CD14-positive monocyte (primary cell): ENCODE measurements around the gene ECSIT. TPM values are rescaled to one million over a fixed set of nuclear protein-coding genes. Genes with fewer than 3 reads are reported as not detected.
A peak's percentile ranks its signal among the peaks of the same experiment; 100 is the strongest.

Experiments used
- DNase-seq, 3 donors: peaks; one replicate each; pipeline ENCODE4 v3.0.0-alpha.2; 2011 to 2022
- H2AFZ ChIP-seq: 2 replicates; pipeline ENCODE4 v1.6.0; 2012; ENCODE audit warnings: mild to moderate bottlenecking, low read depth, low read length, inconsistent platforms; ENCODE audit not compliant: insufficient read depth, poor library complexity, severe bottlenecking
- H3K27ac ChIP-seq, 2 donors: 1 replicate in 1 of 2; 2 replicates in 1 of 2; pipeline ENCODE4 v1.5.1; 2012 to 2013; ENCODE audit warnings: low read length in 2 of 2, control low read depth in 1 of 2, inconsistent platforms in 1 of 2, low read depth in 1 of 2, mild to moderate bottlenecking in 1 of 2
- H3K27me3 ChIP-seq, 2 donors: one replicate each; pipeline versions ENCODE4 v1.6.0 to v1.6.1; 2011 to 2013; ENCODE audit warnings: low read length in 2 of 2; ENCODE audit not compliant: control insufficient read depth in 2 of 2, insufficient read depth in 2 of 2
- H3K36me3 ChIP-seq, 2 donors: replicated peaks in 1 of 2; 1 replicate in 1 of 2; 2 replicates in 1 of 2; pipeline versions ENCODE4 v1.5.1 to v1.6.1; 2012 to 2013; ENCODE audit warnings: low read length in 2 of 2, control low read depth in 1 of 2, inconsistent platforms in 1 of 2, mild to moderate bottlenecking in 1 of 2; ENCODE audit not compliant: insufficient read depth in 2 of 2, control insufficient read depth in 1 of 2
- H3K4me1 ChIP-seq, 2 donors: 1 replicate in 1 of 2; 2 replicates in 1 of 2; pipeline versions ENCODE4 v1.5.1 to v1.6.1; 2012 to 2013; ENCODE audit warnings: low read length in 2 of 2, control low read depth in 1 of 2, inconsistent platforms in 1 of 2, mild to moderate bottlenecking in 1 of 2, moderate library complexity in 1 of 2; ENCODE audit not compliant: insufficient read depth in 2 of 2, control insufficient read depth in 1 of 2
- H3K4me2 ChIP-seq: replicated peaks from 2 replicates; pipeline ENCODE3; 2012; ENCODE audit warnings: low read length, moderate library complexity, mild to moderate bottlenecking; ENCODE audit not compliant: poor library complexity, severe bottlenecking; ENCODE audit errors: extremely low read depth
- H3K4me3 ChIP-seq, 3 experiments: fragments of 200-600 bp in 1 of 3; sonication (generic) in 1 of 3; replicated peaks in 1 of 3; 1 replicate in 2 of 3; 2 replicates in 1 of 3; pipeline ENCODE4 v1.5.1; 2011 to 2013; ENCODE audit warnings: low read length in 3 of 3, mild to moderate bottlenecking in 3 of 3, control low read depth in 2 of 3, low read depth in 2 of 3, inconsistent platforms in 1 of 3, moderate library complexity in 1 of 3
- H3K79me2 ChIP-seq: 2 replicates; pipeline ENCODE4 v1.6.0; 2012; ENCODE audit warnings: mild to moderate bottlenecking, control low read depth, inconsistent platforms, low read length, moderate library complexity; ENCODE audit not compliant: insufficient read depth
- H3K9ac ChIP-seq: 2 replicates; pipeline ENCODE4 v1.6.0; 2017; ENCODE audit warnings: low read length, mild to moderate bottlenecking; ENCODE audit not compliant: insufficient read depth, poor library complexity, severe bottlenecking
- H3K9me3 ChIP-seq, 2 donors: replicated peaks in 1 of 2; 1 replicate in 1 of 2; 2 replicates in 1 of 2; pipeline versions ENCODE4 v1.5.1 to v1.6.1; 2012 to 2013; ENCODE audit warnings: low read length in 2 of 2, control low read depth in 1 of 2; ENCODE audit not compliant: control insufficient read depth in 1 of 2, insufficient read depth in 1 of 2
- H4K20me1 ChIP-seq: 2 replicates; pipeline ENCODE4 v1.6.0; 2012; ENCODE audit warnings: mild to moderate bottlenecking, low read length, control low read depth, moderate library complexity; ENCODE audit not compliant: insufficient read depth
- H3K27ac Mint-ChIP-seq, 7 donors: one replicate each; pipeline ENCODE4 v1.8.0; 2020; ENCODE audit warnings: mild to moderate bottlenecking in 7 of 7, mixed read lengths in 7 of 7, moderate library complexity in 6 of 7, inconsistent platforms in 2 of 7
- H3K27me3 Mint-ChIP-seq, 3 donors: one replicate each; pipeline ENCODE4 v1.8.0; 2021 to 2022; ENCODE audit warnings: low read depth in 3 of 3, mild to moderate bottlenecking in 3 of 3, mixed read lengths in 3 of 3, moderate library complexity in 3 of 3, inconsistent platforms in 1 of 3
- H3K36me3 Mint-ChIP-seq, 2 donors: one replicate each; pipeline ENCODE4 v1.8.0; 2020; ENCODE audit warnings: mixed read lengths in 2 of 2, inconsistent platforms in 1 of 2, mild to moderate bottlenecking in 1 of 2
- H3K4me1 Mint-ChIP-seq: one replicate; pipeline ENCODE4 v1.8.0; 2020; ENCODE audit warnings: mild to moderate bottlenecking, mixed read lengths
- H3K4me3 Mint-ChIP-seq, 2 donors: one replicate each; pipeline ENCODE4 v1.8.0; 2020; ENCODE audit warnings: mild to moderate bottlenecking in 2 of 2, mixed read lengths in 2 of 2, moderate library complexity in 1 of 2
- H3K9me3 Mint-ChIP-seq, 7 donors: one replicate each; pipeline ENCODE4 v1.8.0; 2020 to 2022; ENCODE audit warnings: mixed read lengths in 7 of 7, mild to moderate bottlenecking in 6 of 7, moderate library complexity in 6 of 7, inconsistent platforms in 2 of 7
- CTCF ChIP-seq: fragments of 200-600 bp; IDR thresholded peaks from one replicate; pipeline ENCODE4 v1.8.0; 2022; ENCODE audit warnings: antibody characterized with exemption, mild to moderate bottlenecking
- WGBS: methylation state at CpG from one replicate; pipeline ENCODE4 v1.1.5; 2013; ENCODE audit warnings: missing lambda C conversion rate; ENCODE audit not compliant: insufficient coverage; 5-methylcytosine and 5-hydroxymethylcytosine counted together
- intact Hi-C, 2 donors: fragments of 100-400 bp; cut with micrococcal nuclease; formaldehyde crosslinking; loops; one replicate each; pipeline versions ENCODE4 v1.15.0 to v1.15.1; 2023
- polyA plus RNA-seq, 3 donors: library from polyadenylated mRNA; depleted of rRNA in 1 of 3; unstranded in 2 of 3; stranded (reverse) in 1 of 3; fragments of 300-500 nt in 2 of 3; fragments of >200 nt in 1 of 3; fragmentation: Illumina TruSeq in 2 of 3; gene quantifications; 1 replicate in 2 of 3; 2 replicates in 1 of 3; pipeline ENCODE4 v1.2.3, GENCODE V29; 2012 to 2021

The ECSIT gene
- polyA plus RNA-seq, 3 donors, result 26.4 to 31.6 (median 28.3) TPM

GRCh38 chr19:11507370-11508078 is 21.4 kb downstream of the ECSIT start:
- no peak for TF ChIP-seq CTCF
- WGBS, result 97% methylated on average over 10 of the region's 18 CpGs

GRCh38 chr19:11506967-11507366 is 22.0 kb downstream of the ECSIT start:
- Histone ChIP-seq H3K9ac (no peak overlapping the region), H4K20me1 (no peaks in the 10 kb centered on the region), H3K79me2 (no peaks in the 10 kb centered on the region), H3K4me3 (no peak overlapping the region), H2AFZ (no peak overlapping the region), H3K4me1 (peaks cover 17 to 22% of the 10 kb centered on the region in 2 donors), H3K4me2 (no peak overlapping the region), H3K27me3 (no peaks in the 10 kb centered on the region), H3K27ac (no peak overlapping the region), H3K9me3 (no peaks in the 10 kb centered on the region), H3K36me3 (peaks cover 8 to 16% of the 10 kb centered on the region in 2 donors)
- H3K4me1 Mint-ChIP-seq, result peaks cover 21% of the 10 kb centered on the region
- intact Hi-C loops, result loop anchor here in 1 of 2 donors (5.0 kb wide), 1 partner anchor 90 kb away; the partner anchor contains the start of gene ZNF627
- peak overlapping the region in 2 of 7 donors; percentile 20 to 24 for H3K27ac Mint-ChIP-seq
- peaks cover 0 to 1% (median 0%) of the 10 kb centered on the region in 3 donors for H3K27me3 Mint-ChIP-seq
- TF ChIP-seq CTCF, result no peak
- H3K9me3 Mint-ChIP-seq, result no peaks in the 10 kb centered on the region
- no peak for DNase-seq
- peak overlapping the region in 1 of 2 donors; percentile 84 for H3K4me3 Mint-ChIP-seq
- H3K36me3 Mint-ChIP-seq, result peaks cover 10 to 22% of the 10 kb centered on the region in 2 donors
- WGBS, result 93% methylated on average over 6 of the region's 6 CpGs

More at GRCh38 chr19:11507370-11508078, 21.4 kb downstream of the ECSIT start:
- H3K36me3 ChIP-seq, result peaks cover 13 to 21% of the 10 kb centered on the region in 2 donors
- peaks cover 0 to 1% (median 0%) of the 10 kb centered on the region in 3 donors for H3K27me3 Mint-ChIP-seq
- H3K79me2 ChIP-seq, result no peaks in the 10 kb centered on the region
- no peak overlapping the region for H3K4me3 ChIP-seq
- H3K36me3 Mint-ChIP-seq, result peaks cover 10 to 28% of the 10 kb centered on the region in 2 donors
- no peak overlapping the region for H3K4me3 Mint-ChIP-seq
- no peaks in the 10 kb centered on the region for H3K27me3 ChIP-seq
- H3K9ac ChIP-seq, result no peak overlapping the region
- H3K9me3 Mint-ChIP-seq, result no peaks in the 10 kb centered on the region
- no peak overlapping the region for H3K4me2 ChIP-seq
- no peak for DNase-seq
- no peak overlapping the region for H3K27ac Mint-ChIP-seq
- intact Hi-C loops, result loop anchor here in 1 of 2 donors (5.0 kb wide), 1 partner anchor 90 kb away; the partner anchor contains the start of gene ZNF627
- H3K9me3 ChIP-seq, result no peaks in the 10 kb centered on the region
- peaks cover 21% of the 10 kb centered on the region for H3K4me1 Mint-ChIP-seq
- no peaks in the 10 kb centered on the region for H4K20me1 ChIP-seq
- peaks cover 17 to 22% of the 10 kb centered on the region in 2 donors for H3K4me1 ChIP-seq
- H3K27ac ChIP-seq, result no peak overlapping the region
- H2AFZ ChIP-seq, result no peak overlapping the region
